HG02973 (cell line): Measurements from ENCODE around the gene MALL.
"Not testable (repeated sequence)": the region's sequence is repeated elsewhere in the genome, so short reads cannot be mapped to it uniquely, and the experiment has no call there.

Source experiments
- ATAC-seq: cut with Tn5 transposase; IDR thresholded peaks from one replicate; pipeline ENCODE4 v1.9.1; 2021; ENCODE audit warnings: moderate library complexity; ENCODE audit not compliant: unreplicated experiment

The MALL gene

DNA sequence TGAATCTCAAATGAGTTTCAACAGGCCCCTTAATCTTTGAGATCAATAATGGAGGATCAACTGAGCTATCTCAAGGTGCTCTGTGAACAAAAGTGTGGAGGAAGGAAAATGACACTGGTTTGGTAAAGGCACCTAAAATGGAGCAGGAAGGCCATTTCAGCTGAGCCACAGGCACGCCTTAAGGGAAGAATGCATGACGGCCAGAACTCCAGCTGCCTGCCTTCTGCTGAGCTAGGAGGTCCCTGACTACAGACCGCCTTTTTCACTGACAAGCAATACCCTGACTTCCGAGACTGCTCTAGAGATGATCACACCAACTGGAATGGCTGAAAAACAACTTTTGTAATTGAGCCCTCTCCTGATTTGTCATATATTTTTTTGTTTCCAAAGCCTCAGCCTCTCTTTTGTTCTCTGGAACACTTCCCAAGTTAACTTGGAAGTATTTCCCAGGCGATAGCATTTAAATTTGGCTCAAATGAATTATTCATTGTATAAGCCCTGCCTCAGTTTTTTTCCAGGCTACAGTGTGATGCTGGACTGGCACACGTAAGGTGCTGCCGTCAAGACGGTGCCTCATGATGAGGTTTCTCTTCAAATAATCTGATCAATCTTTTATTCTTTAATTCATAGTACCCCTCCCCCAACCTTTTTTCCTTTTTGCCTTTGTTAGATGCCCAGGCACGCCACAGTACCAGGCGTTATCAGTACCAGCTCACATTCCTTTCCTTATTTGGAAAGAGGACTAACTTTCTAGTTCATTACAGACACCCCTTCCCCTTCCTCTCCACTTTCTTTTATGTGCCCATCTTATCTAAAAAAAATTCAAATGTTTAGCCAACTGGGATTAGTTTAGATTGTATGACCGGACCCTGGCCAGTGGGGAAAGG is 60.9 kb downstream of the MALL start:
- ATAC-seq: not testable (repeated sequence)

DNA sequence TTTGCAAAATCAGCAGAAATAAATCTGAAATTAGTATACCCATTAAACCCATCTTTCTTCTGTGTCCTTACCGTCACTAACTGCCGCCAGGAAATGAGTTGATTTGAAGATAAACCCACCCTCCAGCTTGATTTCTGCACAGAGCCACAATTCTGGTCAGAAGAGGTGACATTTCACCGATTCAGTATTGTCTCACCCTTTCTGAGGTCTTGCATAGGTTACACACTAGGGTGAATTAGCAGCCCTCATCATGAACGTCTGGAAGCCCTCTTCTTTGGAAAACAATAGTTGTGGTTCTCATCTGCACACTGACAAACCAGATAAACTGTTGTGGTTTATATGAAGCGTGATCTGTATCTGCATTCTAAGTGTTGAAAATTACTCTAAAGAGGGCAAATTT is 61.9 kb downstream of the MALL start:
- ATAC-seq: not testable (repeated sequence)

DNA sequence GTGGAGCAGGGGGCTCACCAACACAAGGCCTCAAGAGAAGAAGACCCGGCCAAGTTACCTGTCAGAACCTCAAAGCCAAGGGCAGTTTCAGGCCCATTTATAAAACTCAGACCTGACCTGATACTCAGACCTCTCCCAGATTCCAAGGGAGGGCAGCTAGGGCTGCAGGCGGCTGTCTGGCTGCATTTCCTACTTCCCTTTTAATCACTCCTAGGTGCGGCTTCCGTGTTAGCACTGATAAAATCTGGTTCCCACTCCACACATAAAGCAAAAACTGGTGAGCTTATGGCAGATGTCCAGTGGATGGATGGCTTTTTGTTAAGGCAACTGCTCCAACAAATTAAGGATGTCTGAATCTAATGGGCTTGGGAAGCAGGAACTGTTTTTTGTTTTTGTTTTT is 63.5 kb downstream of the MALL start:
- ATAC-seq: not testable (repeated sequence)

DNA sequence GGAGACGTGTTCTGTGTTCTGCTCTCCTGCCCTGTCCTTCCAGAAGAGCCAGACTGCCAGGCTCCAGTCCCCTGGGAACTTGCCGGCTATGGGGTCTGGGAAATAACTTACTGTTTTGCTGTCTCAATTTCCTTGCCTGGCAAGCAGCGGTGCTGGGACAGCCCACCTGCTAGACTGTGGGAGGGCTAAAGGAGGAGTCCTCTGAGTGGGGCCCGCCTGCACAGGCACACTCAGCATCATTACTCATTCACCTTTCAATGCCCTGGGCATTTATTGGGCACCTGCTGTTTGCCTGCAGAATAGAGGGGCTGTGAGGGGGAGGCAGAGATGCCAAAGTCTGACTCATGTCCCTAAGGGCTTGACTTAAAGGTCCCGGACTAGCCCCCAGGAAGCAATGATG is 65.4 kb downstream of the MALL start:
- not testable (repeated sequence) for ATAC-seq

DNA sequence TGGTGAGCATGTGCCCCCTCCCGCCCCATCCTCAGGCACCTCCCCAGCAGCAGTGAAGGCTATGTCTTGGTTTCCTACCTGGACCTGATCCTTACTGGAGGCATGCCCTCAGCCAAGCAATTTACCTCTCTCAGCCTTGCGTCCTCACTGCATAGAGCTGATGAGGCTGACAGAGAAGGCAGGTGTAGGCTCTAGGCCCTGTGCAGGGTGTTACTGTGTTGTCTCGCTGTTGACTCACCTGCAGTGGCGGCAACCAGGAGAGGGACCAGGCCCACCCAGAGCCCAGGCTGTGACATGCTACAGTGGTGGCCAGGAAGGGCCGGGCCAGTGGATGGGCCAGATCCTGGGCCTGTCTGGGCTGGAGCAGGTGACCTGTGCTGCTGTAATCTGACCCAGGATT is 65.9 kb downstream of the MALL start:
- ATAC-seq: not testable (repeated sequence)

DNA sequence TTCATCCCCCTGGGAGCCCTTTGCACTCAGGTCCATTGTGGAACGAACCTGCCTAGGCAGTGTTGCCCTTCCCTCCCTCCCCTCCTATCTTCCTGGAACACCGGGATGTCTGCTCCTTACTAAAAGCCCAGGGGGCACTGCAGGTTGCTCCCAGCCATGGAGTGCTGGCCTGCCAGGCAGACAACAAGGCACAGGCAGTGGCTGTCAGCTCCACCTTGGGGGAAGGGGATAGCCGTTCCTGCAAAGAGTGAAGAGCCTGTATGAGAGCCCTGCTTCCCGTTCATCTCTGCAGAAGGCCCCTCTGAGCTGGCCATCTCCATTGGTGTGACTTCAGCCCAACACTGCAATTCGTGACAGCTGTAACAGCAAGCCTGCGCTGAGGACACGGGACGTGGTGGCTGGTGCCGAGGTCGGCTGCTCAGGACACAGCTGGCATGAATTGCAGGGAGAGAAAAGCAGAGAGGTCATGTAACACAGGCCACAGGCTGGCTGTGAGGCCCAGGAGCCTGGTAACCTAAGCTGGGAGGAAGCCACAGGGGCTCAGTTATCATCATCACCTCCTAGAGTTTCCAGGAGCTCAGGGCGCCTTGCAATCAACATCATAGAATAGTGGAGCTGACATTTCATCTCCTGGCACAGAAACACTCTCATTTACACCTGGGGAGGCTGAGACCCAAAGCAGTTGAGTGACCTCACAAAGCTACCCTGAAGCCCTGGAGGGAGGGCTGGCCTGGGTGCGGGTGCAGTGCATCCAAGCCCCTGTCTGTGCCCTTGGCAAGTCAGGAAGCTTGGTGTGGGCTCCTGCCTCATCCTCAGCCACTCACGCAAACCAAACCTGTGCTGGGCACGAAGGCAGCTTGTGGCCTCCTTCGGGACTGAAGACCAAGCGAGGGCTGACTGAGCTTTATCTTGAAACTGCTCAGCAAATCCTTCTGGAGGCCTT is 67.1 kb downstream of the MALL start:
- not testable (repeated sequence) for ATAC-seq

DNA sequence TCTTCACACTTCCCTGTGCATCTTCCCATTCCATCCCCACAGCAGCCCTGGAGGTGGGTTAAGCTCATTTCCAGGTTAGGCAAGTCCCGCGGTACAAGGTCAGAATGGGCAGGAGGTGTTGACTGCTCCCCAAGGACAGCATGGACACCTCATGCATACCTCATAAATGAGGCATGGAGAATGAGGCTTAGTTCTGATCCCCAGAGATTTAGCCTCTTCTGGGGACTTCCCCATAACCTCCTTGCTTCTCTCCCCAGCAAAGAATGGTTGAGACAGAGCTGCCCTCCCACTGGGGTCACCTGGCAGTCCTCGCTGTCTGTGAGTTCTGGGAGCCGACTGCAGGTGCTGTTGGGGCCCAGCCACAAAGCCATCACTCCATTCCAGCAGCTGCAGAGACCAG is 68.4 kb downstream of the MALL start:
- not testable (repeated sequence) for ATAC-seq

DNA sequence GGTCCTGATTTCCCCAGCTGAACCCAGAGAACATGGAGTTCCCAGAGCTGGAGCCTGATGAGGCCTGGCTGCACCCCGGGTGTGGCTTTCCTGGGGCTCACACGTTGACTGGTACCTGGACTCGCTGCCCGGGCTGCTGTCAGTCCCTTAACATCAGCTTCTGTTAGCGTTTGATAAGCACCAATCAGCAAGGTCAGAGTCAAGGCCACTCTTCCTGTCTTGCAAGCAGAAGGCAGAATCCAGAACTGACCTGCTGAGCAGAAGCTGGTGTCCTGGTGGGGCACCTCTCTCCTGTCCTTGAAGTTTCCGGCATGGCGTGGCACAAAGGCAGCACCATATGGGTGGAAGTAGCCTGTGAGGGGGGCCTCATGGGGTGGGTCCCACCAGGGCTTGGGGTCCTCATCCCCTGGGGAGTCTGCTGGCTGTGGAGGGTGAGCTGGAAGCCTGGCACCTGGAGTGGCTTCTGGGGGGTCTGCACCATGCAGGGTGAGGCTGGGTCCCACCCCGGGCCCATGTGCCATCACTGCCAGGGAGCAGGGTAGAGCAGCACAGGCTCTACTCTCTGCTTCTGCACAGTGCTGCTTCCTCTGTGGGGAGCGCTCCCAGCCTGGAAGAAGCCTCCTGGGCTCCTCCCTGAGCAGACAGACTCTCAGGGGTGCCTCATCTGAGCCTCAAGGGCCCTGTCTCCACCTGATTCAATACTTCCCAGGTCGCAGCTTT is 73.5 kb downstream of the MALL start:
- not testable (repeated sequence) for ATAC-seq

DNA sequence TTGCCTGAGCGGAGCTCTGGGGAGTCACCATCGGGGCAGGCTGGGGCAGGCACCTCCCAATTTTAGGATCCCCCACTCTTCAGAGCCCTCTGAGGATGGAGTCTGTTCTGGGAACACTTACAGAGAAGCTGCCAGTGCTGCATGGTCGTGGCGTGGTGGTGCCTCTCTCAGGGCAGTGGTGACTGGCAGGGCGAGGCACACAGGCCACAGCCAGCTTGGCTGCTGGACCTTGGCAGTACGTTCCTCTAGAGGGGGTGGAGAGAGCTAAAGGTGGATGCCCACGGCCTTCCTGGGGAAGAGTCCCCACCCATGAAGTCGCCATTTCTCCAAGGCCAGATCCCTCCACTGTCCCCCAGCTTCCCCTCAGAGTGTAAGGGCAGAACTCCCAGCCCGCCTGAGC is 78.3 kb downstream of the MALL start:
- not testable (repeated sequence) for ATAC-seq

DNA sequence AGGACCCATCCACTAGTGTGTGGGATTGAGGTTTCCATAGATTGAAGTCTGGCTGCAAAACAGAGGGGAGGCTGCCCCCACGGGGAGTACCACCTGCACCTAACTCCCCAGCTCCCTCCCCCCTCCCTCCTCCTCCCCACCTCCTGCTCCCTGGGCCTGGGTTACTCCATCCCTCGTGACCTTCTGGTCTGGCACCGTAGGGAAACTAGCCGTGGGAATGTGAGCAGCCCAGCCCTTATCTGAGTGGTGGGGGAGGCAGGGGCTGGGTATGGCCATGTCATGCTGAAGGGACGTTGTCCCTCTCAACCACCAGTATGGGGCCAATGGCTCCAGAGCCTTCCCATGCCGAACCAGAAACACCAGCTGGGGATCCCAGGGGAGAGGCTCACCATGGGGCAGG is 80.2 kb downstream of the MALL start:
- ATAC-seq: not testable (repeated sequence)

DNA sequence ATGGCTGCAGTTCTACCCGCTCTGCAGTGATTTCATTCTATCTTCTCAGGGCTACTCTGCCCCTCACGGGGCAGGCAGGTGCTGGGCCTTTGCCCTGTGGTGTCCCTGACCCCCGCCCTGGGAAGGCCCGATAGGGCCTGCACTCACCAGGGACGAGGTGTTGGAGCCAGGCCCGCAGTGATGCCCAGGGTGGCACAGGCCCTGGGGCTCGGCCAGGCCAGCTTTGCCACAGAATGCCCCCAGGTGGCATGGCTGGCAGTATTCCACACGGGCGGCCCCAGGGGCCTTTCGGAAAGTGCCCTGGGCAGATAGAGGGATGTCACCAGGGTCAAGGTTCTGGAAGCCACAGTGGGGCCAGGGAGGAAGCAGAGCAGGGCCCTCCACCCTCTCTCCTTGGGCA is 80.7 kb downstream of the MALL start:
- not testable (repeated sequence) for ATAC-seq
